AG04450 (cell line): Measurements from ENCODE around the gene RPS27L. TPM values are rescaled to one million over a fixed set of nuclear protein-coding genes. Genes with fewer than 3 reads are reported as not detected.

ENCODE experiments used
- CTCF ChIA-PET: fragments of 300-600, 350-600 bp; formaldehyde crosslinking; extraction: SDS; loops from one replicate; lab custom pipeline; 2022; ENCODE audit warnings: antibody characterized with exemption, inconsistent platforms; lab: Charles Lee
- POLR2A ChIA-PET: fragments of 350-600 bp; formaldehyde crosslinking; extraction: SDS; loops from one replicate; lab custom pipeline; 2021; ENCODE audit warnings: antibody characterized with exemption, inconsistent platforms; lab: Yijun Ruan, JAX
- DNase-seq: peaks from one replicate; pipeline ENCODE4 v3.0.0-alpha.2; 2011; ENCODE audit warnings: low read depth, low spot score
- H3K27ac ChIP-seq: one replicate; pipeline ENCODE4 v1.5.1; 2012; ENCODE audit warnings: low read depth, low read length, control low read depth
- H3K27me3 ChIP-seq: one replicate; pipeline ENCODE4 v1.6.0; 2012; ENCODE audit warnings: low read length; ENCODE audit not compliant: control insufficient read depth, insufficient read depth
- H3K4me3 ChIP-seq: 2 replicates; pipeline ENCODE4 v1.5.1; 2011; ENCODE audit warnings: mild to moderate bottlenecking, low read depth, low read length, control low read depth
- H3K9me3 ChIP-seq: 2 replicates; pipeline ENCODE4 v1.5.1; 2012; ENCODE audit warnings: low read length; ENCODE audit not compliant: control insufficient read depth, insufficient read depth
- polyA plus RNA-seq: library from polyadenylated mRNA; depleted of rRNA; stranded (reverse); fragments of >200 nt; gene quantifications from 2 replicates; pipeline ENCODE4 v1.2.3, GENCODE V29; 2011
- TF ChIP-seq, protein P1 (sequence below): IDR thresholded peaks from 2 replicates; pipeline ENCODE4 v1.5.1; 2011; ENCODE audit warnings: low read depth, low read length, control low read depth, inconsistent platforms

RPS27L gene
- polyA plus RNA-seq, 1 experiment: 610 TPM

DNA sequence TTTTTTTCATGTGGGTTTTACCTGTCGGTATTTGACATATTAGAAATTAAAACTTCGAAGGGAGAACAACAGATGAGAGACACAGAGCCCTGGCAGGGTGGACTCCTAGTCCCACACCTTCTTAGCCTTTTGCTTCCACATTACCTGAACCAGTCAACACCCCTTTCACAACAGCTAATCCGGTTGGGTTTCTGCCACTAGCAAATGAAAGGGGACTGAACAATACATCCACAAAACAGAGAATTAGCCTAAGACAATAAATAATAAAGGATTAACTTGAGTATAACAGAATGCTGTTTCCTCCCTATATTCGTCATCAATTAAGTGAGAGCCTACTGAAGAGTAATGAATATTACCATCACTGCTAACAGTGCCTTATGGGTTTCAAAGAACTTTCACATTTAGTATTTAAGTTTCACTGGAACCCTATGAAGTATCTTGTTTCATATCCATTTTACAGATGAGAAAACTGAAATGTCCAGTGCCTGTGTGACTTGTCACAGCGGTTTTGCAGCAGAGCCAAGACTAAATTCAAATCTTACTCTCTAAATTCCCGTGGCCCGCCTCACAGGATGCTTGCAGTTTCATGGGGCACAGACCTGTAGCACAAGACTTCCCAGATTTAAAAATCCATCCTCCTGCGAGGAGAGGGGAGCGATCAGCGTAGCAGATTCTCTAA lies 31.1 kb upstream of the RPS27L start:
- ChIA-PET POLR2A (interaction anchor here (0.6 to 1.5 kb wide), 7 partner anchors 10 to 248 kb away, joined by 3 to 15 read pairs (median 5); partner anchors contain the start of genes APH1B, RPS27L and TPM1), CTCF (no interaction called here)
- Histone ChIP-seq H3K27me3 (no peaks in the 10 kb centered on the region), H3K27ac (peak overlapping the region; percentile 57), H3K9me3 (no peaks in the 10 kb centered on the region), H3K4me3 (peak overlapping the region; percentile 68)
- TF ChIP-seq, protein P1, sequence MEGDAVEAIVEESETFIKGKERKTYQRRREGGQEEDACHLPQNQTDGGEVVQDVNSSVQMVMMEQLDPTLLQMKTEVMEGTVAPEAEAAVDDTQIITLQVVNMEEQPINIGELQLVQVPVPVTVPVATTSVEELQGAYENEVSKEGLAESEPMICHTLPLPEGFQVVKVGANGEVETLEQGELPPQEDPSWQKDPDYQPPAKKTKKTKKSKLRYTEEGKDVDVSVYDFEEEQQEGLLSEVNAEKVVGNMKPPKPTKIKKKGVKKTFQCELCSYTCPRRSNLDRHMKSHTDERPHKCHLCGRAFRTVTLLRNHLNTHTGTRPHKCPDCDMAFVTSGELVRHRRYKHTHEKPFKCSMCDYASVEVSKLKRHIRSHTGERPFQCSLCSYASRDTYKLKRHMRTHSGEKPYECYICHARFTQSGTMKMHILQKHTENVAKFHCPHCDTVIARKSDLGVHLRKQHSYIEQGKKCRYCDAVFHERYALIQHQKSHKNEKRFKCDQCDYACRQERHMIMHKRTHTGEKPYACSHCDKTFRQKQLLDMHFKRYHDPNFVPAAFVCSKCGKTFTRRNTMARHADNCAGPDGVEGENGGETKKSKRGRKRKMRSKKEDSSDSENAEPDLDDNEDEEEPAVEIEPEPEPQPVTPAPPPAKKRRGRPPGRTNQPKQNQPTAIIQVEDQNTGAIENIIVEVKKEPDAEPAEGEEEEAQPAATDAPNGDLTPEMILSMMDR: no peak
- DNase-seq: no peak

DNA sequence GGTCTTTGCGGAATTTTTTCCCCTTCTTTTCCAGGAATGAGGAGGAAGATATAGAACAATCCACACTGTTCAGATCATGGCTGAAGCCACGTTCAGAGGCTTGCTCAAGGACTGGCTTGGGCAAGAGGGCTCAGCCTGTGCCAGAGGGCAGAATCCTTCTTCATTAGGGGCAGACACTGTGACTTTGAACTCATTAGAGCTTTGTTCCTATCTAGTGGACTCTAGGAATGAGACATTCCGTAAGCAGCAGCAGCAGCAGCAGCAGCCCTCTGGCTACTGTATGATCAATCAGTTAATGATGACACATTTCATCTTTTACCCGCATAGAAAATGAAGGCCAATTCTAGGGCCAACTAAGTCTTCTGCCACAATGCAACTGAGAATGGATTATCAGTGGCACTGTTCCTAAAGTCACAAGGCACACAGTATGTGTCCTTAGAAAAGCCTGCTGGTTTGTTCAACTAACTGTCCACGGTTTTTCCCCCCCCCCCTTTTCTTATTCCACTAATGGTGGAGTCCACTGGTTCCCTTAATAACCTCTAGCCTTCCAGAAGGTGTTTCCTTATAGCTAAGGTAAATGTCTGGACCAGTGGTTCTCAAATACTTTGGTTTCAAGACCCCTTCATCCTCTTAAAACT lies 30.4 kb upstream of the RPS27L start:
- no peaks in the 10 kb centered on the region for H3K27me3 ChIP-seq
- ChIA-PET CTCF (no interaction called here), POLR2A (interaction anchor here (0.6 to 0.7 kb wide), 2 partner anchors 114 to 249 kb away, joined by 4 to 7 read pairs; no protein-coding TSS in a partner anchor)
- no peaks in the 10 kb centered on the region for H3K9me3 ChIP-seq
- no peak for DNase-seq
- H3K27ac ChIP-seq: no peak overlapping the region
- TF ChIP-seq, protein P1: no peak
- H3K4me3 ChIP-seq: no peak overlapping the region

DNA sequence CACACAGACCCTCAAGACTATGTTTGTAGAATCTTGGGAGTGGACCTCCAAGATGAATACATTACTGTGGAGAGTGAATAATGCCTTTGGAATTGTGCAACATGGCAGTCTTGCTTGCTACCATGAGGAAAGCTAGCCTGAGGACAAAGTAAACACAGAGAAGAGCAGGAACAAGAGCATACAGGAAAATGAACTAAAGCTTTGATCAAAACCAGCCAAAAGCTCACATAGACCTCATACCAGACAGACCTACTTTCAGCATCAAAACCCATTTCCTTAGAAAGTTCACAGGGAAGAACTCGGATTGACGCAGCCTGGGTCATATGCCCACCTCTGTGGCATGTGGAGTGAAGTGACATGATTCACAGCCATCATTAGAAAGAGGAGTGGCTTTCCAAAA lies 28.8 kb upstream of the RPS27L start:
- Histone ChIP-seq H3K9me3 (no peaks in the 10 kb centered on the region), H3K27ac (peak overlapping the region; percentile 34), H3K4me3 (no peak overlapping the region), H3K27me3 (no peaks in the 10 kb centered on the region)
- DNase-seq: peak; percentile 51
- ChIA-PET CTCF (no interaction called here), POLR2A (interaction anchor here (0.5 to 2.2 kb wide), 3 partner anchors 29 to 141 kb away, joined by 4 to 8 read pairs (median 4); partner anchors contain the start of gene RPS27L)
- TF ChIP-seq, protein P1: no peak

DNA sequence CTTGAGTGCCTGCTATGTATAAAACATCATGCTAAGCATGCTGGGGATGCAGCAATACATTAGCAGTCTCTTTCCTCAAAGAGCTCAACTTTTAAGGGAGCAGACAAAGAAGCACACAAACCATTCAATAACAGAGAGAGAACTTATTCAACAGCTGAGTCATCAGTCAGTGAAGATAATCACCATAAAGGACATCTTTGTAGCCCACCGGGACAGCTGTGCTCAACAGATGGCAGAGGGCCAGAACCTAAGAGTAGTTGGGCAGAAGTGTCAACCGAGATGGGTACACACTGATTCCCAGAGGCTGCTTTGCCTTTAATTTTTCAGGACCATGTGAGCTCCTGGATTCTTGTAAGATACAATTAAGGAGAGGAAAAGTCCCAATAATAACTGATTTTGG lies 27.9 kb upstream of the RPS27L start:
- Histone ChIP-seq H3K9me3 (no peaks in the 10 kb centered on the region), H3K27ac (no peak overlapping the region), H3K4me3 (no peak overlapping the region), H3K27me3 (no peaks in the 10 kb centered on the region)
- CTCF ChIA-PET: interaction anchor here (0.8 kb wide), 1 partner anchor 12 kb away, joined by 4 read pairs; no protein-coding TSS in a partner anchor
- TF ChIP-seq, protein P1: no peak
- no peak for DNase-seq
- POLR2A ChIA-PET: interaction anchor here (1.4 to 2.2 kb wide), 2 partner anchors 28 to 140 kb away, joined by 4 to 8 read pairs; partner anchors contain the start of gene RPS27L

DNA sequence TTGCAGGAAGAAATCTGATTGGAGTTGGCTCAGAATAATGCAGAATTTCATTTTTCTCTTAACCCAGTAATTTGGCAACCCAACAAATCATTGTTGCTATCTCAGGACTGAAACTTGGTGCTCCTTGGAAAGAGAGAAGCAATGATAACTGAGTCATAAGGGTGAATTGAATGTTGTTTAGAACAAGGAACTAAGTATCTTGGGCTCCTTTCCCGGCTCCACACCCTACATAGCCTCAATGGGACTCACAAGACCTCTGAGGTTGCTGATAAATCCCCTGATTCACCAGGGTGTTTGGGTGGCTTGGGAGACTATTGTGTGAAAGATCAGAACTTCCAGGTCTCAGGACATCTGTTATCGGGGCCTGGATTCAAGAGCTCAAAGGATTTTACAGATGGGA lies 24.4 kb upstream of the RPS27L start:
- TF ChIP-seq, protein P1: no peak
- Histone ChIP-seq H3K9me3 (no peaks in the 10 kb centered on the region), H3K4me3 (no peak overlapping the region), H3K27ac (no peak overlapping the region), H3K27me3 (no peaks in the 10 kb centered on the region)
- ChIA-PET POLR2A (no interaction called here), CTCF (no interaction called here)
- no peak for DNase-seq
